Measurements from ENCODE around the gene TRPM3.

The TRPM3 gene

DNA sequence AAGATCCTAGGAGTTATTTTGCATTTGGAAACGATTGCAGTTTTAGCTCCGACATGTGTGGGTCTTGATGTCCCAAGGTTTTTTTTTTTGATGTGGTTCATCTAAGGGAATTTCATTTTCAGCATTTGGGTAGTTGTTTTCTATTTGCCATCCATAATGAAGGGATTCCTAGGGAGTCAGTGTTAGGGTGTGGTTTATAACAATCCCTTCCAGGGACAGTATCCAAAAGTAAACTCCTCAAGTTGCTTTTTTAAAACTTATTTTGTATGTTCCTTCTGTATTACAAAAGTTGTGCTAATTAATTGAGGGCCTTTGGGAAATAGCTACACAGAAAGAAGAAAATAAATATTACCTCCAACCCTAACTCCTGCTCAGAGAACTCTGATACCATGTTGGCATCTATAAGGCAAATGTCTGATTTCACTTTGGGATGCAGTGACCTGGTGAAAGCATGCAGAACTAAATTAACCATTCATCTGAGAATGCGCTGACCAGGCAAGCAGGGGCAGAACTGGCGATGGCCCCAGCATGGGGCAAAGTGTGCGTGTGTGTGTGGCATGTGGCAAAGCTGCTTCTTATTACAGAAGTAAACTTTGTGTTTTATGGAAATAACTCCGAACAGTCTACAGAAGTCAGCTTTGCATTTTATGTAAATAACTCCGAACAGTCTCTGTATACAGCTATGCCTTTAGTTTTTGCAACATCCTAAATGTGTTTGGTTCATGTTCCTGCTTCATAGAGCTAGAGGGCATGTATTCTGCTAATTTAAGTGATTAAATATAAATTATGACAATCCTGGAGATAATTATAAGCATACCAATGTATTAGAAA lies 237.2 kb downstream of the TRPM3 start:
- no peak for DNase-seq (ENCODE audit: low read depth)

- DNase-seq (ENCODE audit: low read depth), result no peak
Observed at GRCh38 chr9:70883056-70883455, 238.4 kb downstream of the TRPM3 start.

GRCh38 chr9:70881333-70881732 lies 240.1 kb downstream of the TRPM3 start:
- no peak for DNase-seq (ENCODE audit: low read depth)

GRCh38 chr9:70880535-70880934 lies 240.9 kb downstream of the TRPM3 start:
- DNase-seq (ENCODE audit: low read depth), result no peak

- no peak for DNase-seq (ENCODE audit: low read depth)
Observed at GRCh38 chr9:70878576-70878975, 242.8 kb downstream of the TRPM3 start.

DNA sequence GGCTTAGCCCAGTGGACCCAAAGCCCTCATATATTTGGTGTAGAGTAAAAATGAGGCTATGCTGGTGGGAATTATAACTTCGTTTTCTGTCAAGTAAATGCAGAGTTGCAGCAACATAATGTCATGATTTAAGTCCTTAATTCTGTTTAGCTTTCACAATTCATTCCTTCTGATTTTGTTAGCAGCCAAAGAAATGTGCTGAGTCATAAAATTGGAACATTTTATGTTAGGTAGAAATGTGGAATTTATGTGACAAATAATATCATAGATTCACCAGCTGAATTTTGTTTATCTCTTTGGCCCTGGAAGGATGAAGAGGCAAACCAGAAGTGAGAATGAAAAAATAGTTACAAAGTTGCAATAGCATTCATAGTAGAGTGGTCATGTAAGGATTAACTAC lies 247.0 kb downstream of the TRPM3 start:
- no peak for DNase-seq (ENCODE audit: low read depth)

DNA sequence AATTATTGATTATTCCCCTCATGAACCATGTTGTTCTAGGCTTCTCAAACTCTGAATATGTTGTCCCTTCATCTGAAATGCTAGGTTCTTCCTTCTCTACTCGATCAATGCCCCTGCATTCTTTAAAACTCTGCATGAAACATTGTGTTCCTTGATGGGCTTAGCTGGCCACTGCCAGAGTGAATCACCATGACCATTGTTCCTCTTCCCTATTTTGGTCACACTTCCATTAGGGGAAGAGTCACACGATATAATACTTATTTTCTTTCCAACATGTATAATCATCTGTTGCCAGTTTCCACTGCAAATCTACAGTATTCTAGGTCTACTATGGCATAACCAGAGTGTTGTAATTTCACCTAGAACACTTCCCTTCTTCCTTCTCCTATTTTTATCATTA lies 247.9 kb downstream of the TRPM3 start:
- DNase-seq (ENCODE audit: low read depth), result no peak

GRCh38 chr9:70868661-70869652 lies 252.5 kb downstream of the TRPM3 start:
- no peak for DNase-seq (ENCODE audit: low read depth)

DNA sequence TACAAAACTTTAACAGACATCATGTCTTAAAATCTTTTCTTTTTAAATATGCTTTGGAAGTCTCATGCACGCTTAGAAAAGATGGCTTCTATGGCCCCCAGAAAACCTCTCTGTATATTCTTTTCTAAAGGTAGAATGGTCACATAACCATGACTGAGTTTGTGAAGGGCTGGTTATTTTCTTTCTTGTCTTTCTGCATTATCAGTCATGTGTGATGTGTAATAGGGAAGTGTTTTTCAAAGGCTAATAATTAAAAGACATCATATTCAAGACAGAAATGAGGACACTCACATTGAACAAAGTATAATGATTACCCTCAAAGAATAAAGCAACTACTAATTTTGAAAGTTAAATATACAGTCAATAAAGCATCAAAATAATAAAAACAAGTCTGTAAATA lies 253.4 kb downstream of the TRPM3 start:
- DNase-seq (ENCODE audit: low read depth), result no peak

DNA sequence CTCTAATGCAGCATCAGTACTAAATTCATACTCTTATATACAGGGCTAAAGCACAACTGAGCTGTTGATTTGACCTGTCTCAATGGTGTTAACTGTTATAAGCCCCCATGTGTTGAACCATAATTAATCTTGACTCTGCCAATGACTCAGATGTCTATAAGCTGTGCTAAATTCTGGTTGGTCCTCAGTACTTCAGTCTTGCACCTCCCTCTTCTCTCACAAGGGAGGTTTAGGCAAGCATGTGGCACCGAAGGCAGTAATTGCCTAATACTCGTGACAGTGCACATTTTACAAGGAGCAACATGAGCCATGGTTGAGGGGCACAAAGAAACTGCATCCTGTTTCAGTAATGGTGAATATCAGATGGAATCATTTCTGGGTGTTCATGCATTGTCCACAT lies 255.9 kb downstream of the TRPM3 start:
- DNase-seq (ENCODE audit: low read depth), result no peak

DNA sequence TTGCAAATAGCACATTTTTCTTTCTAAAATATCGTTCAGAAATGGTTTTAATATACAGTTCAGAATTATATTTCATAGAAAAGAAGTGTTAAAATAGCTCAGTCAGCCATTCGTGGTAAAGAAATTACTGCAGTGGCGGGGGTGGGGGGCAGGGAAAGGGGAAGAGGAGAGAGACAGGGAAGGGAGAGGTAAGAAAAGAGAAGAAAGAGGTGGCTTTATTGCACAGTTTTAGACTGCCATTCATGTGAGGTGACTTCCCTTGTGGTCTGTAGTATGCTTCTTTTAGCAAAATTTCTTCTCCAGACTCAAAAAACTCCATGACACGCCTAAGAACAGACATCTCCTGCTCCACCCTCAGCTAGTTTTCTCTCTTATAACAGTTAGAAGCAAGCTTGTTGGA lies 259.6 kb downstream of the TRPM3 start:
- no peak for DNase-seq (ENCODE audit: low read depth)

DNA sequence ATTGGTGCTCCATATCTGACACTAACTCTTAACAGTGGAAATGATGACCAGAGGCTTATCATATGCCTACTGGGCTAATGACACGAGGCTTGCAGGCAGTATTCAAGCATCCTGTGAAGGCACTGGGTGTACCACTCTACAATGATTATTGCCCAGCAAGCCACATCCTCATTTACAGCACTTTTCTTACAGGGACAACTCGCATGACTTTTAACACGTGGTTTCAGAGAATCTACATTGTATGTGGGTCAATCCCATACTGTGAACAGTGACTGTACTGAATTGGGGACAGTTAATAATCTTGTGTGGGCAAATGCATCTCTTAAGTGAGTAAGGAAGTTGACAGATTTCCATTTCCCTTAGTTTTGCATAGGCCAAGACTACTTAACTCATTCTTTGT lies 260.0 kb downstream of the TRPM3 start:
- DNase-seq (ENCODE audit: low read depth), result no peak

- DNase-seq (ENCODE audit: low read depth), result no peak
Observed at GRCh38 chr9:70859694-70860093, 261.7 kb downstream of the TRPM3 start.

- no peak for DNase-seq (ENCODE audit: low read depth)
Observed at GRCh38 chr9:70856411-70856810, 265.0 kb downstream of the TRPM3 start.

GRCh38 chr9:70852711-70853240 lies 268.6 kb downstream of the TRPM3 start:
- no peak for DNase-seq (ENCODE audit: low read depth)

DNA sequence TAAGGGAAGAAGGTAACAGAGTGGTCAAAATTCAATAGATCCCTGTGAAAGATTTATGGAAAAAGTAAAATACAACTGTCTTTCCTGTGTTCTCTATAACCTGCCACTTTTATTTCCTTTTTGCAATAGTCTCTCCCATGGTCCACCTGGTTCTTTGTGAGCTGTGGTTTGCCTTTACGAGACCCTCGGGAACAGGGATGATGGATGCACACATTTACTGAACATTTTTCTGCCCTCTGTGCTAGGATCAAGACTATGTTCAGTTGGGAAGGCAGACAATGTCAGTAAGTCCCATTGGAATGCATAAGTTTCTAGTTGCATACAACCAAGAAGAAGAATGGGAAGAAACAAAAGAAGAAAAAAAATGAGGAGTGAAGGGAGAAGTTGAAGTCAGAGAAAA lies 281.2 kb downstream of the TRPM3 start:
- DNase-seq (ENCODE audit: low read depth), result no peak

DNA sequence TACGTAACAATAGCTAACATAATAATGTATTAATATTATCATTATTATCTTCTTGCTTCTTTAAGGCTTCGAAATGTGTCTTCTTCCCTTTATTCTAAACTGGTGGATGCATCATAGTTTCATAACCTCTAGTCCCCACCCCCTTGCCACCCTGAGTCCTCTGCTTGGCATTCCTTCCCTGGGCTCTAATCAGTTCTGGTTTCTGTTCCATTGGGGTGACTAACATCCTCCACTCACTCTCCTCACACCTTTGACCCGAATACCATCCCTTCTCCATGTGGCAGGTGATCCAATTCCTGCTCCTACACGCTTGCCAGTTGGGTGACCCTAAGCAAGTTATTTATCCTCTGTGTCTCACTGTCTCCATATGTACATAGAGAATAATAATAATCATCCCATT lies 286.1 kb downstream of the TRPM3 start:
- no peak for DNase-seq (ENCODE audit: low read depth)

DNA sequence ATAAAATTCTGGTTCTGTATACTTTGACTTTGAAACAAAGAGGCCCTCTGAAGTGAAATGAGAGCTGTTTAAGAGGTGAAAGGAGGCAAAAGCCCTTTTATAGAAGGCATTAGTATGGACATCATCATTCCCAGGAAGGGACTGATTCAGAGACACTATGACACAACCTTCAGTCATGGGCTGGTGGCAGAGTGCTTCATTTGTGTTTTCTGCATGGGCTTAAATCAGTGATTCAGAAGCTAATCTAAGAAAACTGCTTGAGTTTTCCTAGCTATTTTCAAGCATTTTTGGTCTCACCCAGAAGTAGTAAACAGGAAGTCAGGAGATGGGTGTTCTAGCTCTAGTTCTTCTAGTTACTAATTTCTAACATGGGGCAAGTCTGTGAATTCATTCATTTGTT lies 288.9 kb downstream of the TRPM3 start:
- DNase-seq (ENCODE audit: low read depth), result no peak

- no peak for DNase-seq (ENCODE audit: low read depth)
Observed at GRCh38 chr9:70830618-70831017, 290.8 kb downstream of the TRPM3 start.

- DNase-seq (ENCODE audit: low read depth), result no peak
Observed at GRCh38 chr9:70829591-70830265, 291.7 kb downstream of the TRPM3 start.

- DNase-seq (ENCODE audit: low read depth), result no peak
Observed at GRCh38 chr9:70826562-70826961, 294.9 kb downstream of the TRPM3 start.

DNA sequence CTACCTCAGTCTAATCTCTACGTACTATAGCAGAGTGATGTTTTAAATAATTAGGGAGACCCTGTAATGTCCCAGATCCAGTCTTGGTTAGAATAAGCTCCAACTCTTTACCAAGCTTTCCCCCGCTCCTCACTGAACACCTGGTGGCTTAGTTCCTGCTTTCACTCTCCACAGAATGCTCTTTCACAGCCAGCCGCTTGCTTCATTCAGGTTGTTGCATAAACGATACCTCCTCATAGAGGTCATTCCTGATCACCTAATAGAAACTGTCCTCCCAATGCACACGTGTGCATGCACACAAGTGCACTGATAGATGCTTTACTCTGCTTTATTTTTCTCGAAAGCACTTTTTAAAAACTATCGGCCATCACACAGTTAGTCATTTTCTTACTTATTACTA lies 298.1 kb downstream of the TRPM3 start:
- DNase-seq (ENCODE audit: low read depth), result no peak

Data from stimulated activated CD4-positive, alpha-beta T cell treated with anti-CD3 and anti-CD28 coated beads, Interleukin-2, amount 100 ng/mL, for 4 hours (primary cell).